ENCODE results near the gene RTN4RL1. TPM values are rescaled to one million over a fixed set of nuclear protein-coding genes. Genes with fewer than 3 reads are reported as not detected.

The RTN4RL1 gene
- total RNA-seq, 1 experiment from 2014 or later, result 0.22 TPM

- H4K5ac ChIP-seq (ENCODE audit: insufficient read length, low read depth, low read length), result no peak overlapping the region
- peaks cover 6% of the 10 kb centered on the region for H3K23me2 ChIP-seq (ENCODE audit: insufficient read length, low read depth, low read length, poor library complexity, severe bottlenecking)
- H3K56ac ChIP-seq (ENCODE audit: insufficient read length, low read depth, low read length), result no peak overlapping the region
- H3K36me3 Mint-ChIP-seq (ENCODE audit: insufficient read depth in 1 of 3, low read depth in 3 of 3), result no peaks in the 10 kb centered on the region; a peak in 2 of 7 replicates
- H3K9me3 ChIP-seq (ENCODE audit: control insufficient read depth, low read depth, low read length), result no peaks in the 10 kb centered on the region
- H2AFZ ChIP-seq (ENCODE audit: low read length), result no peak overlapping the region
- no peak overlapping the region for H2BK15ac ChIP-seq (ENCODE audit: low read depth, low read length)
- H4K20me1 ChIP-seq (ENCODE audit: control insufficient read depth, insufficient read depth, insufficient read length), result peaks cover 4% of the 10 kb centered on the region
- H2BK5ac ChIP-seq (ENCODE audit: insufficient read length, low read length), result no peak overlapping the region
- H3K23ac ChIP-seq (ENCODE audit: insufficient read length, low read depth, low read length), result no peak overlapping the region
- H3T11ph ChIP-seq (ENCODE audit: low read length), result no peak overlapping the region
- H2BK12ac ChIP-seq (ENCODE audit: insufficient read length, low read depth, low read length), result no peak overlapping the region
- no CpG with 5 or more reads among the region's 88 CpGs for whole genome bisulfite sequencing (ENCODE audit: extremely low coverage, insufficient read length, low lambda C conversion rate)
- no peak overlapping the region for H3K9ac ChIP-seq (ENCODE audit: extremely low read depth, insufficient read length, low read length)
- no peaks in the 10 kb centered on the region for H3K9me3 Mint-ChIP-seq
- no peak overlapping the region for H3K4ac ChIP-seq (ENCODE audit: low read depth, low read length)
- H3K27me3 Mint-ChIP-seq (ENCODE audit: low read depth), result peaks cover 68% of the 10 kb centered on the region
- peaks cover 8 to 9% of the 10 kb centered on the region in 2 experiments; a peak in 3 of 4 replicates for H3K4me1 Mint-ChIP-seq
- no peak overlapping the region for H4K8ac ChIP-seq (replicated peaks; ENCODE audit: insufficient read length, low read depth, low read length)
- H2AK5ac ChIP-seq (ENCODE audit: insufficient read length, low read length), result no peak overlapping the region
- no peak overlapping the region for H3K4me3 Mint-ChIP-seq
- H3K4me1 ChIP-seq (ENCODE audit: insufficient read depth, low read length), result no peaks in the 10 kb centered on the region
- H3K27ac ChIP-seq (ENCODE audit: insufficient read length, low read depth, low read length), result no peak overlapping the region
- H3K4me2 ChIP-seq (ENCODE audit: insufficient read depth, insufficient read length, low read length), result peak overlapping the region; percentile 17
- H2BK120ac ChIP-seq (ENCODE audit: low read depth, low read length, poor library complexity, severe bottlenecking), result no peak overlapping the region
- no peaks in the 10 kb centered on the region for H3K79me2 ChIP-seq (ENCODE audit: insufficient read depth, low read length)
- no peak for TF ChIP-seq CTCF (conservative IDR thresholded peaks at IDR 0.05)
- peak; percentile 72 for DNase-seq
- H3K27me3 ChIP-seq (ENCODE audit: insufficient read depth, low read length), result peaks cover 48% of the 10 kb centered on the region
- H3K79me1 ChIP-seq (ENCODE audit: insufficient read depth, low read depth, low read length, poor library complexity, severe bottlenecking), result no peaks in the 10 kb centered on the region
- H3K14ac ChIP-seq (ENCODE audit: insufficient read depth, low read length), result no peak overlapping the region
- H3K18ac ChIP-seq (ENCODE audit: insufficient read length, low read depth, low read length), result no peak overlapping the region
- no peak overlapping the region for H2BK20ac ChIP-seq (ENCODE audit: low read depth, low read length, poor library complexity, severe bottlenecking)
- H4K91ac ChIP-seq (ENCODE audit: insufficient read length, low read depth, low read length), result no peak overlapping the region
- no peak overlapping the region for H3K27ac Mint-ChIP-seq
Measured at GRCh38 chr17:2050300-2051060, 25.3 kb upstream of the RTN4RL1 start.

Data from H9 (cell line).